ENCODE measurements around the gene MAVS. TPM values are rescaled to one million over a fixed set of nuclear protein-coding genes. Genes with fewer than 3 reads are reported as not detected.

Gene MAVS
- polyA plus RNA-seq (2011; rRNA removed) (14.8 and 17.4 TPM in 2 replicates), polyA minus RNA-seq (2011; rRNA and poly(A)+ RNA removed) (31.2 and 32.9 TPM in 2 replicates)

- POLR2A ChIA-PET = no interaction called here
These were observed at the start of gene MAVS for GRCh38 chr20:3846740-3847428. Gene MAVS (plus strand): TSS chr20:3846834. CDS start chr20:3854625, 7,791 bp downstream.

GRCh38 chr20:3797226-3797545 lies 49.4 kb upstream of the MAVS start:
- no peak for DNase-seq (ENCODE audit: low read depth)
- TF ChIP-seq CTCF (IDR thresholded peaks at IDR 0.05; ENCODE audit: insufficient read depth, low read depth, low read length) = no peak
- H3K4me3 ChIP-seq (ENCODE audit: low read depth, low read length) = peak overlapping the region; percentile 68
- no peaks in the 10 kb centered on the region for H3K27me3 ChIP-seq (ENCODE audit: control insufficient read depth, insufficient read depth, low read length)
- H3K36me3 ChIP-seq (ENCODE audit: control insufficient read depth, insufficient read depth, low read length) = peaks cover 28% of the 10 kb centered on the region
- ChIA-PET CTCF (interaction anchor here (1.9 to 2.9 kb wide), 2 partner anchors 10 to 16 kb away, joined by 6 to 10 read pairs; partner anchors contain the start of gene CENPB), POLR2A (no interaction called here)

More at GRCh38 chr20:3846740-3847428, at the start of gene MAVS:
- no peak for DNase-seq (ENCODE audit: low read depth)
- Histone ChIP-seq H3K36me3 (ENCODE audit: control insufficient read depth, insufficient read depth, low read length) (peaks cover 1% of the 10 kb centered on the region), H3K27me3 (ENCODE audit: control insufficient read depth, insufficient read depth, low read length) (no peaks in the 10 kb centered on the region), H3K4me3 (ENCODE audit: low read depth, low read length) (peak within 1 kb of the TSS; percentile 73)
- CTCF ChIA-PET = interaction anchor here (0.7 kb wide), 1 partner anchor 29 kb away, joined by 3 read pairs; no protein-coding TSS in a partner anchor
- no peak for TF ChIP-seq CTCF (IDR thresholded peaks at IDR 0.05; ENCODE audit: insufficient read depth, low read depth, low read length)

DNA sequence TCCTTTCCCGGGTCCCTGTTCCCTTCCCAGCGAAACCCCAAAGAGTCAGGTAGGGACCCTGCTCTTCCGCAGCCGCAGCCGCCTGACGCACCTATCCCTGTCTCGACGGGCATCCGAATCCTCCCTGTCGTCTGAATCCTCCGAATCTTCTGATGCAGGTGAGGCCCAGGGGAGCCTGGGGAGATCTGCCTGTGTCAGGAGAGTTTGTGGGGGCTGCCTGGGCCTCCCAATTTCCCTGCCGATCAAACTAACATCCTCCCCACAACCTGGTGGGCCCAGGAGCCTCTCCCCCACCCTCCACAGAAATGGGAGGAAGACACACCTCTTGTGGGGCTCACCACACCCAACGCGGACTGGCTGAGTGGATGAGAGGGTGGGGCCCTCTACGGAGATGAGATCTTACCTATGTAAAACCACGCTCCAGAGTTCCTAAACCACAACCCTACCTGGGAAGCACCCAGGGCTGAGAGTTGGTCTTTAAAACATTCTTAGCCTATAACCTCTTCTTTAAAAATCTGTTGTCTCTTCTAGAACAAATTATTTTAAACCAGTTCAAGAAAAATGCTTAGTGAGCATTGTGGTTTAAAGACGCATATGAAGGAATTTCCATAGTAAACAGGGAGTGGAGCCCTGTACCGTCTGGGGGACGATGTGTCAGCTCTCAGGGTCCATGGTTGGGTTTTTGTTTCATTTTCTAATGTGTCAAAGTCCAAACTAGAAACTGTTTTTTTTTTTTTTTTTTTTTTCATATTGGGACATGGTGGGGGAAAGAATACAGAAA lies 48.9 kb upstream of the MAVS start:
- no peak for TF ChIP-seq CTCF (IDR thresholded peaks at IDR 0.05; ENCODE audit: insufficient read depth, low read depth, low read length)
- H3K36me3 ChIP-seq (ENCODE audit: control insufficient read depth, insufficient read depth, low read length) = peaks cover 31% of the 10 kb centered on the region
- CTCF ChIA-PET = interaction anchor here (2.9 kb wide), 1 partner anchor 11 kb away, joined by 10 read pairs; the partner anchor contains the start of gene CENPB

GRCh38 chr20:3798373-3798768 lies 48.3 kb upstream of the MAVS start:
- ChIA-PET CTCF (no interaction called here), POLR2A (no interaction called here)
- DNase-seq (ENCODE audit: low read depth) = no peak
- no peak for TF ChIP-seq CTCF (IDR thresholded peaks at IDR 0.05; ENCODE audit: insufficient read depth, low read depth, low read length)
- H3K27me3 ChIP-seq (ENCODE audit: control insufficient read depth, insufficient read depth, low read length) = no peaks in the 10 kb centered on the region
- peaks cover 36% of the 10 kb centered on the region for H3K36me3 ChIP-seq (ENCODE audit: control insufficient read depth, insufficient read depth, low read length)
- H3K4me3 ChIP-seq (ENCODE audit: low read depth, low read length) = no peak overlapping the region

More for the DNA sequence above, 48.9 kb upstream of the MAVS start:
- peak overlapping the region; percentile 68 for H3K4me3 ChIP-seq (ENCODE audit: low read depth, low read length)
- no peak for DNase-seq (ENCODE audit: low read depth)
- POLR2A ChIA-PET = no interaction called here
- H3K27me3 ChIP-seq (ENCODE audit: control insufficient read depth, insufficient read depth, low read length) = no peaks in the 10 kb centered on the region

- no peaks in the 10 kb centered on the region for H3K27me3 ChIP-seq (ENCODE audit: control insufficient read depth, insufficient read depth, low read length)
- CTCF ChIA-PET = interaction anchor here (1.1 to 2.7 kb wide), 2 partner anchors 18 to 20 kb away, joined by 3 to 12 read pairs; no protein-coding TSS in a partner anchor
- no peak for TF ChIP-seq CTCF (IDR thresholded peaks at IDR 0.05; ENCODE audit: insufficient read depth, low read depth, low read length)
- no peak overlapping the region for H3K4me3 ChIP-seq (ENCODE audit: low read depth, low read length)
- H3K36me3 ChIP-seq (ENCODE audit: control insufficient read depth, insufficient read depth, low read length) = peaks cover 37% of the 10 kb centered on the region
- POLR2A ChIA-PET = no interaction called here
- no peak for DNase-seq (ENCODE audit: low read depth)
These were observed 47.8 kb upstream of the MAVS start for GRCh38 chr20:3798908-3799248.
